H1 (cell line): ENCODE measurements around the gene ZBTB7B. TPM values are rescaled to one million over a fixed set of nuclear protein-coding genes. Genes with fewer than 3 reads are reported as not detected.

Experiments
- CTCF ChIA-PET: fragments of 300-600 bp; sonication (Branson Sonifier 250); formaldehyde crosslinking; loops from one replicate; lab custom pipeline; 2021; ENCODE audit not compliant: partially characterized antibody; lab: Charles Lee
- POLR2A ChIA-PET: fragments of 300-600 bp; sonication (Branson Sonifier 250); formaldehyde crosslinking; loops from one replicate; lab custom pipeline; 2021; ENCODE audit warnings: inconsistent platforms; ENCODE audit not compliant: partially characterized antibody; lab: Charles Lee
- DNase-seq, 2 experiments: peaks; one replicate each; pipeline versions ENCODE4 v3.0.0 to v3.0.0-alpha.2; 2010 to 2022; ENCODE audit warnings: low spot score in 2 of 2, low read depth in 1 of 2, mixed read lengths in 1 of 2
- FAIRE-seq: peaks from 2 replicates; lab custom pipeline; 2011; peaks lifted over from hg19 to GRCh38; lab: Jason Lieb, UNC
- H2AFZ ChIP-seq: 2 replicates; pipeline ENCODE4 v1.8.1; 2012; ENCODE audit warnings: low read length, inconsistent platforms
- H2AK5ac ChIP-seq: 2 replicates; pipeline ENCODE4 v1.6.1; 2013; ENCODE audit warnings: low read depth, low read length
- H2BK120ac ChIP-seq: replicated peaks from 2 replicates; pipeline ENCODE3; 2013; ENCODE audit warnings: low read depth, low read length, inconsistent platforms
- H2BK12ac ChIP-seq: 2 replicates; pipeline ENCODE4 v1.6.1; 2013; ENCODE audit warnings: low read depth, low read length
- H2BK15ac ChIP-seq: 2 replicates; pipeline ENCODE4 v1.6.1; 2013; ENCODE audit warnings: low read length
- H2BK20ac ChIP-seq: 2 replicates; pipeline ENCODE4 v1.6.1; 2013; ENCODE audit warnings: low read length
- H2BK5ac ChIP-seq: 2 replicates; pipeline ENCODE4 v1.6.1; 2013; ENCODE audit warnings: low read depth, low read length
- H3K14ac ChIP-seq: 2 replicates; pipeline ENCODE4 v1.6.1; 2013; ENCODE audit warnings: inconsistent platforms; ENCODE audit not compliant: insufficient read length
- H3K18ac ChIP-seq: 2 replicates; pipeline ENCODE4 v1.6.1; 2013; ENCODE audit warnings: low read length; ENCODE audit errors: extremely low read depth
- H3K23ac ChIP-seq: 2 replicates; pipeline ENCODE4 v1.6.1; 2013; ENCODE audit warnings: inconsistent platforms; ENCODE audit not compliant: insufficient read length
- H3K23me2 ChIP-seq: 2 replicates; pipeline ENCODE4 v1.6.1; 2013; ENCODE audit warnings: low read depth, low read length
- H3K27ac ChIP-seq: 2 replicates; pipeline ENCODE4 v1.6.1; 2011; ENCODE audit warnings: low read depth, low read length, inconsistent platforms
- H3K27me3 ChIP-seq, 4 experiments: replicated peaks in 1 of 4; 1 replicate in 1 of 4; 2 replicates in 3 of 4; pipeline versions ENCODE4 v1.6.1 to v1.8.1; 2011 to 2013; ENCODE audit warnings: low read length in 3 of 4, mild to moderate bottlenecking in 3 of 4, inconsistent platforms in 2 of 4, mixed read lengths in 2 of 4, moderate library complexity in 1 of 4; ENCODE audit not compliant: control insufficient read depth in 3 of 4, insufficient read depth in 3 of 4; ENCODE audit errors: extremely low read depth in 1 of 4
- H3K36me3 ChIP-seq, 4 experiments: 2 replicates each; pipeline versions ENCODE4 v1.6.1 to v1.8.1; 2011 to 2013; ENCODE audit warnings: mild to moderate bottlenecking in 4 of 4, low read length in 3 of 4, moderate library complexity in 2 of 4, control low read depth in 1 of 4, inconsistent platforms in 1 of 4; ENCODE audit not compliant: insufficient read depth in 4 of 4, control insufficient read depth in 2 of 4
- H3K4ac ChIP-seq: replicated peaks from 2 replicates; pipeline ENCODE3; 2013; ENCODE audit warnings: low read length, low read depth, mixed read lengths, inconsistent platforms; ENCODE audit not compliant: insufficient read length
- H3K4me1 ChIP-seq, 4 experiments: replicated peaks in 1 of 4; 1 replicate in 1 of 4; 2 replicates in 3 of 4; pipeline versions ENCODE4 v1.6.1 to v1.8.1; 2011 to 2013; ENCODE audit warnings: low read length in 3 of 4, inconsistent platforms in 2 of 4, mixed read lengths in 1 of 4; ENCODE audit not compliant: insufficient read depth in 4 of 4, control insufficient read depth in 3 of 4
- H3K4me2 ChIP-seq, 2 experiments: 2 replicates each; pipeline versions ENCODE4 v1.6.1 to v1.8.1; 2011 to 2013; ENCODE audit warnings: low read depth in 2 of 2, low read length in 2 of 2, control low read depth in 1 of 2, inconsistent platforms in 1 of 2, mild to moderate bottlenecking in 1 of 2; ENCODE audit not compliant: insufficient read depth in 1 of 2
- H3K4me3 ChIP-seq, 4 experiments: fragments of 200-600, 300-600 bp in 1 of 4; sonication (generic), shearing (Covaris generic), sonication (Bioruptor Twin) in 1 of 4; 2 replicates each; pipeline versions ENCODE4 v1.5.1 to v1.8.1; 2011 to 2016; ENCODE audit warnings: low read length in 4 of 4, low read depth in 3 of 4, control low read depth in 2 of 4, inconsistent platforms in 2 of 4, mild to moderate bottlenecking in 2 of 4, mixed read lengths in 1 of 4, moderate library complexity in 1 of 4; ENCODE audit not compliant: insufficient read depth in 2 of 4; ENCODE audit errors: extremely low read depth in 1 of 4
- H3K56ac ChIP-seq: replicated peaks from 2 replicates; pipeline ENCODE3; 2013; ENCODE audit warnings: low read depth, mild to moderate bottlenecking, mixed read lengths, low read length, inconsistent platforms; ENCODE audit not compliant: insufficient read length
- H3K79me1 ChIP-seq: 2 replicates; pipeline ENCODE4 v1.6.1; 2013; ENCODE audit warnings: low read depth, low read length, control low read depth
- H3K79me2 ChIP-seq, 2 experiments: 2 replicates each; pipeline versions ENCODE4 v1.6.1 to v1.8.1; 2012 to 2013; ENCODE audit warnings: low read length in 2 of 2, mild to moderate bottlenecking in 2 of 2, inconsistent platforms in 1 of 2; ENCODE audit not compliant: insufficient read depth in 2 of 2, control insufficient read depth in 1 of 2
- H3K9ac ChIP-seq, 4 experiments: replicated peaks in 1 of 4; 1 replicate in 1 of 4; 2 replicates in 3 of 4; pipeline versions ENCODE4 v1.6.1 to v1.8.1; 2011 to 2013; ENCODE audit warnings: low read depth in 3 of 4, low read length in 3 of 4, control low read depth in 2 of 4, mild to moderate bottlenecking in 2 of 4, moderate library complexity in 2 of 4, inconsistent platforms in 1 of 4; ENCODE audit errors: extremely low read depth in 1 of 4
- H3K9me3 ChIP-seq, 2 experiments: 2 replicates each; pipeline versions ENCODE4 v1.6.1 to v1.8.1; 2012 to 2013; ENCODE audit warnings: mild to moderate bottlenecking in 2 of 2, moderate library complexity in 2 of 2, control low read depth in 1 of 2, inconsistent platforms in 1 of 2, low read depth in 1 of 2, low read length in 1 of 2, mixed read lengths in 1 of 2; ENCODE audit not compliant: insufficient read depth in 2 of 2
- H4K20me1 ChIP-seq, 2 experiments: replicated peaks in 1 of 2; 2 replicates each; pipeline versions ENCODE3 to v1.8.1; 2011 to 2013; ENCODE audit warnings: inconsistent platforms in 2 of 2, low read length in 2 of 2, mild to moderate bottlenecking in 1 of 2; ENCODE audit not compliant: insufficient read depth in 2 of 2, control insufficient read depth in 1 of 2
- H4K5ac ChIP-seq: 2 replicates; pipeline ENCODE4 v1.6.1; 2013; ENCODE audit warnings: low read length, low read depth, mixed read lengths, inconsistent platforms; ENCODE audit not compliant: insufficient read length
- H4K8ac ChIP-seq: 2 replicates; pipeline ENCODE4 v1.8.0; 2013; ENCODE audit warnings: mild to moderate bottlenecking, moderate library complexity, low read length, inconsistent platforms; ENCODE audit not compliant: insufficient read depth; ENCODE audit errors: extremely low read depth
- H4K91ac ChIP-seq: replicated peaks from 2 replicates; pipeline ENCODE3; 2013; ENCODE audit warnings: low read length, mixed read lengths, inconsistent platforms; ENCODE audit not compliant: insufficient read length
- BCL11A ChIP-seq, 2 experiments: IDR thresholded peaks; one replicate each; pipeline ENCODE4 v1.6.1; 2011; ENCODE audit warnings: low read depth in 2 of 2, low read length in 2 of 2, mild to moderate bottlenecking in 2 of 2
- CREB1 ChIP-seq: IDR thresholded peaks from 2 replicates; pipeline ENCODE4 v1.6.1; 2012; ENCODE audit warnings: inconsistent platforms
- CTBP2 ChIP-seq: IDR thresholded peaks from 2 replicates; pipeline ENCODE4 v1.7.0; 2011; ENCODE audit warnings: borderline replicate concordance, mild to moderate bottlenecking, moderate library complexity, mixed read lengths, low read length; ENCODE audit not compliant: insufficient read depth, insufficient read length
- FOSL1 ChIP-seq: IDR thresholded peaks from 2 replicates; pipeline ENCODE4 v1.6.1; 2011; ENCODE audit warnings: mild to moderate bottlenecking, low read depth, low read length, moderate library complexity; ENCODE audit not compliant: insufficient read depth
- GABPA ChIP-seq: IDR thresholded peaks from 2 replicates; pipeline ENCODE4 v1.6.1; 2011; ENCODE audit warnings: mild to moderate bottlenecking, low read length, moderate library complexity, borderline replicate concordance; ENCODE audit not compliant: insufficient read depth
- GTF2F1 ChIP-seq: IDR thresholded peaks from 2 replicates; pipeline ENCODE4 v1.6.1; 2012; ENCODE audit warnings: low read depth, low read length, improper control_type of control experiment, borderline replicate concordance
- RFX5 ChIP-seq: IDR thresholded peaks from 2 replicates; pipeline ENCODE4 v1.6.1; 2011; ENCODE audit warnings: low read depth, low read length, improper control_type of control experiment, borderline replicate concordance
- RNF2 ChIP-seq: fragments of 200-900, 300-1000 bp; sonication (generic); IDR thresholded peaks from 2 replicates; pipeline ENCODE4 v1.7.1; 2016; ENCODE audit warnings: borderline replicate concordance, low read depth, mild to moderate bottlenecking, antibody characterized with exemption, low read length; ENCODE audit not compliant: poor library complexity, severe bottlenecking; ENCODE audit errors: missing control alignments
- SAP30 ChIP-seq: fragments of 300-600 bp; sonication (generic); IDR thresholded peaks from 2 replicates; pipeline ENCODE4 v1.7.1; 2012; ENCODE audit warnings: low read length, moderate library complexity, mild to moderate bottlenecking, inconsistent platforms; ENCODE audit not compliant: insufficient read depth, insufficient replicate concordance
- SRF ChIP-seq: IDR thresholded peaks from 2 replicates; pipeline ENCODE4 v1.6.1; 2011; ENCODE audit warnings: mild to moderate bottlenecking, low read depth, low read length, moderate library complexity
- TBP ChIP-seq: IDR thresholded peaks from 2 replicates; pipeline ENCODE4 v1.6.1; 2011; ENCODE audit warnings: low read depth, low read length, improper control_type of control experiment
- WGBS, 2 experiments: shearing (Covaris generic) in 1 of 2; methylation state at CpG; one replicate each; pipeline versions ENCODE4 v1.1.6 to v1.1.7; 2013 to 2015; ENCODE audit warnings: low lambda C conversion rate in 2 of 2, mixed read lengths in 2 of 2, inconsistent platforms in 1 of 2, low coverage in 1 of 2, missing lambda C conversion rate in 1 of 2; ENCODE audit not compliant: insufficient replicate concordance in 2 of 2, insufficient coverage in 1 of 2, insufficient read length in 1 of 2; ENCODE audit errors: extremely low coverage in 1 of 2, missing lambda C conversion rate in 1 of 2; 5-methylcytosine and 5-hydroxymethylcytosine counted together
- polyA plus RNA-seq, 7 experiments: library from polyadenylated mRNA; depleted of rRNA in 3 of 7; stranded (reverse) in 5 of 7; unstranded in 2 of 7; fragments of >200 nt in 5 of 7; fragments of 200-250 nt in 2 of 7; gene quantifications; 1 replicate in 5 of 7; 2 replicates in 1 of 7; 4 replicates in 1 of 7; pipeline versions ENCODE4 v1.2.1 to v1.2.3, GENCODE V29; 2011 to 2013; ENCODE audit warnings: missing spikeins in 2 of 7, mixed read lengths in 2 of 7
- total RNA-seq: library from RNA; stranded (reverse); fragmentation: NEBNext Ultra II Directional; extraction: Animal tissue kit (Norgen Biotek cat#: 25700); gene quantifications from 2 replicates; pipeline ENCODE4 v1.2.1, GENCODE V29; 2021

Gene ZBTB7B
- total and polyA plus RNA-seq, 2 of the 8 experiments (the other 6 are each of a cell fraction or from before 2014, with no cell fraction given), result 24.5 to 36.9 TPM

DNA sequence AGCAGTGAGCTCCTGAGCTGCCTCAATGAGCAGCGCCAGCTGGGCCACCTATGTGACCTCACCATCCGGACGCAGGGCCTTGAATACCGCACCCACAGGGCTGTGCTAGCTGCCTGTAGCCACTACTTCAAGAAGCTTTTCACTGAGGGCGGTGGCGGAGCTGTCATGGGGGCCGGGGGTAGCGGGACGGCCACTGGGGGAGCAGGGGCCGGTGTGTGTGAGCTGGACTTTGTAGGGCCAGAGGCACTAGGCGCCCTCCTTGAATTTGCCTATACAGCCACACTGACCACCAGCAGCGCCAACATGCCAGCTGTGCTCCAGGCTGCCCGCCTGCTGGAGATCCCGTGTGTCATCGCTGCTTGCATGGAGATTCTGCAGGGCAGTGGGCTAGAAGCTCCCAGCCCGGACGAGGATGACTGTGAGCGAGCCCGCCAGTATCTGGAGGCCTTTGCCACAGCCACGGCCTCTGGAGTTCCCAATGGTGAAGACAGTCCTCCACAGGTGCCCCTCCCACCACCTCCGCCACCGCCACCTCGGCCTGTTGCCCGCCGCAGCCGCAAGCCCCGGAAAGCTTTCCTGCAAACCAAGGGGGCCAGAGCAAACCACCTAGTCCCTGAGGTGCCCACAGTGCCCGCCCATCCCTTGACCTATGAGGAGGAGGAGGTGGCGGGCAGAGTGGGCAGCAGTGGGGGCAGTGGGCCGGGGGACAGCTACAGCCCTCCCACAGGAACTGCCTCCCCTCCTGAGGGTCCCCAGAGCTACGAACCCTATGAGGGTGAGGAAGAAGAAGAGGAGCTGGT, 12.3 kb downstream of the ZBTB7B start:
- no peak overlapping the region for H2BK15ac ChIP-seq
- no peak overlapping the region for H3K56ac ChIP-seq
- no peak overlapping the region for H2AFZ ChIP-seq
- H4K20me1 ChIP-seq, result no peaks in the 10 kb centered on the region
- H2BK20ac ChIP-seq, result no peak overlapping the region
- FAIRE-seq (no peak), DNase-seq (no peak)
- H3K36me3 ChIP-seq, result peaks cover 0 to 29% (median 13%) of the 10 kb centered on the region in 4 experiments; a peak in 4 of 8 replicates
- H3K27ac ChIP-seq, result no peak overlapping the region
- peaks cover 8 to 36% (median 31%) of the 10 kb centered on the region in 4 experiments for H3K4me1 ChIP-seq
- H4K5ac ChIP-seq, result no peak overlapping the region
- no peaks in the 10 kb centered on the region for H3K23me2 ChIP-seq
- no peak overlapping the region for H2BK12ac ChIP-seq
- no peak overlapping the region for H4K91ac ChIP-seq
- no peak overlapping the region for H3K9ac ChIP-seq
- H3K18ac ChIP-seq, result no peak overlapping the region
- H2BK120ac ChIP-seq, result no peak overlapping the region
- H3K4me3 ChIP-seq, result no peak overlapping the region
- ChIA-PET POLR2A (interaction anchor here (0.7 to 14.8 kb wide), 9 partner anchors 8 to 153 kb away, joined by 3 to 128 read pairs (median 3); partner anchors contain the start of genes ADAM15, CKS1B, LENEP and SHC1), CTCF (interaction anchor here (1.0 to 18.6 kb wide), 11 partner anchors 9 to 76 kb away, joined by 3 to 354 read pairs (median 9); partner anchors contain the start of genes ADAM15, DCST1, DCST2 and EFNA4)
- no peak overlapping the region for H3K4ac ChIP-seq
- H3K27me3 ChIP-seq, result 0 out of 7 replicates have a peak, but pooled peaks cover 0 to under 1% (median 0%) of the 10 kb centered on the region in 4 experiments
- peaks cover 3% of the 10 kb centered on the region; the same call in 1 of the 2 replicates for H3K79me1 ChIP-seq
- WGBS, 2 experiments, result 95% methylated on average over 29 of the region's 31 CpGs; no CpG with 5 or more reads in 1 of the 2 experiments
- H3K23ac ChIP-seq, result no peak overlapping the region
- no peaks in the 10 kb centered on the region for H3K9me3 ChIP-seq
- peaks cover 0 to 12% of the 10 kb centered on the region in 2 experiments; a peak in 2 of 4 replicates for H3K79me2 ChIP-seq
- no peak overlapping the region for H2BK5ac ChIP-seq
- H3K4me2 ChIP-seq, result no peak overlapping the region
- H3K14ac ChIP-seq, result no peak overlapping the region
- H2AK5ac ChIP-seq, result no peak overlapping the region
- no peak overlapping the region for H4K8ac ChIP-seq
- TF ChIP-seq GTF2F1 (no peak), RFX5 (no peak), BCL11A (IDR thresholded peaks at IDR 0.05; ENCODE audit: low read depth in 2 of 2, low read length in 2 of 2) (no peak), CTBP2 (no peak), SRF (no peak), SAP30 (no peak), RNF2 (no peak), CREB1 (no peak), GABPA (no peak), FOSL1 (no peak), TBP (no peak)
